GM23338 (cell line): ENCODE results near the gene NCKAP5. TPM values are rescaled to one million over a fixed set of nuclear protein-coding genes. Genes with fewer than 3 reads are reported as not detected.

Experiments used
- ATAC-seq: fragments of 200-7000 bp; cut with Tn5 transposase; 3 replicates; pipeline ENCODE4 v1.9.1; 2020
- DNase-seq: peaks from one replicate; pipeline ENCODE4 v3.0.0-alpha.2; 2015; ENCODE audit warnings: low spot score
- H2AFZ ChIP-seq: fragments of 200-600 bp; sonication (generic); 2 replicates; pipeline ENCODE4 v1.8.0; 2016; ENCODE audit warnings: antibody characterized with exemption, mild to moderate bottlenecking, moderate library complexity
- H3F3A ChIP-seq: fragments of 200-600 bp; sonication (generic); replicated peaks from 2 replicates; pipeline ENCODE4 v1.8.0; 2017; ENCODE audit warnings: antibody characterized with exemption, mixed run types, low read depth
- H3K27ac ChIP-seq: fragments of 200-600 bp; sonication (generic); 2 replicates; pipeline ENCODE4 v1.6.1; 2016; ENCODE audit warnings: low read depth
- H3K27me3 ChIP-seq: fragments of 200-600 bp; sonication (generic); 2 replicates; pipeline ENCODE4 v1.8.0; 2016; ENCODE audit warnings: mild to moderate bottlenecking, mixed run types, moderate library complexity; ENCODE audit not compliant: insufficient read depth
- H3K36me3 ChIP-seq: fragments of 200-600 bp; sonication (generic); 2 replicates; pipeline ENCODE4 v1.8.0; 2016; ENCODE audit warnings: mild to moderate bottlenecking; ENCODE audit not compliant: insufficient read depth
- H3K4me1 ChIP-seq: fragments of 200-600 bp; sonication (generic); 2 replicates; pipeline ENCODE4 v1.8.0; 2016; ENCODE audit warnings: mild to moderate bottlenecking, moderate library complexity; ENCODE audit not compliant: insufficient read depth
- H3K4me2 ChIP-seq: fragments of 200-600 bp; sonication (generic); 2 replicates; pipeline ENCODE4 v1.7.1; 2017; ENCODE audit warnings: mixed run types
- H3K4me3 ChIP-seq: fragments of 200-600 bp; sonication (generic); 2 replicates; pipeline ENCODE4 v1.6.1; 2016; ENCODE audit warnings: mixed run types
- H3K79me2 ChIP-seq: fragments of 200-600 bp; sonication (generic); replicated peaks from 2 replicates; pipeline ENCODE4 v1.8.0; 2017; ENCODE audit warnings: mild to moderate bottlenecking; ENCODE audit not compliant: insufficient read depth
- H3K9me2 ChIP-seq: fragments of 200-600 bp; sonication (generic); 2 replicates; pipeline ENCODE4 v1.8.0; 2017; ENCODE audit not compliant: insufficient read depth
- H4K20me1 ChIP-seq: fragments of 200-600 bp; sonication (generic); replicated peaks from 2 replicates; pipeline ENCODE4 v1.8.0; 2017; ENCODE audit warnings: mild to moderate bottlenecking; ENCODE audit not compliant: insufficient read depth
- H3K27ac Mint-ChIP-seq: 2 replicates; pipeline ENCODE4 v1.8.0; 2020; ENCODE audit warnings: inconsistent platforms, mild to moderate bottlenecking, moderate library complexity, mixed read lengths
- H3K27me3 Mint-ChIP-seq: 3 replicates; pipeline ENCODE4 v1.8.0; 2022; ENCODE audit warnings: low read depth, mild to moderate bottlenecking, moderate library complexity, mixed read lengths, inconsistent platforms; ENCODE audit not compliant: insufficient read depth, poor library complexity
- H3K36me3 Mint-ChIP-seq: 3 replicates; pipeline ENCODE4 v1.8.0; 2021; ENCODE audit warnings: low read depth, mild to moderate bottlenecking, inconsistent platforms, moderate library complexity, mixed read lengths
- H3K4me1 Mint-ChIP-seq: 3 replicates; pipeline ENCODE4 v1.8.0; 2020; ENCODE audit warnings: mild to moderate bottlenecking, inconsistent platforms, mixed read lengths
- H3K4me3 Mint-ChIP-seq: 3 replicates; pipeline ENCODE4 v1.8.0; 2021; ENCODE audit warnings: moderate library complexity, mild to moderate bottlenecking, inconsistent platforms, mixed read lengths
- H3K9me3 Mint-ChIP-seq: 3 replicates; pipeline ENCODE4 v1.8.0; 2020; ENCODE audit warnings: moderate library complexity, mild to moderate bottlenecking, inconsistent platforms, mixed read lengths
- CREB1 ChIP-seq: fragments of 250-450 bp; sonication (Bioruptor Pico); IDR thresholded peaks from 2 replicates; pipeline ENCODE4 v1.5.0; 2020; ENCODE audit warnings: low read depth, mild to moderate bottlenecking, moderate library complexity
- EZH2 ChIP-seq: fragments of 200-600 bp; sonication (generic); IDR thresholded peaks from one replicate; pipeline ENCODE4 v1.8.0; 2017; ENCODE audit warnings: antibody characterized with exemption, mild to moderate bottlenecking, low read depth; ENCODE audit not compliant: unreplicated experiment
- JUNB ChIP-seq: IDR thresholded peaks from one replicate; pipeline ENCODE4 v1.6.1; 2016; ENCODE audit warnings: antibody characterized with exemption; ENCODE audit not compliant: unreplicated experiment
- NANOG ChIP-seq: IDR thresholded peaks from 2 replicates; pipeline ENCODE4 v1.6.1; 2016; ENCODE audit warnings: antibody characterized with exemption, borderline replicate concordance
- POLR2AphosphoS5 ChIP-seq: IDR thresholded peaks from 2 replicates; pipeline ENCODE4 v1.6.1; 2016; ENCODE audit warnings: antibody characterized with exemption, low read depth
- REST ChIP-seq: IDR thresholded peaks from one replicate; pipeline ENCODE4 v1.6.1; 2018; ENCODE audit warnings: antibody characterized with exemption; ENCODE audit not compliant: unreplicated experiment
- polyA plus RNA-seq: library from polyadenylated mRNA; unstranded; fragments of >200 nt; fragmentation: Nextera tagmentation; extraction: Ambion mirVana; gene quantifications from 2 replicates; pipeline ENCODE4 v1.2.1, GENCODE V29; 2016
- total RNA-seq: library from RNA; depleted of rRNA; stranded (reverse); fragments of >200 nt; shearing (Covaris generic); gene quantifications from 2 replicates; pipeline ENCODE4 v1.2.3, GENCODE V29; 2014
- TF ChIP-seq, protein P1 (sequence below): fragments of 250-450 bp; sonication (Bioruptor Pico); IDR thresholded peaks from 2 replicates; pipeline ENCODE4 v1.5.0; 2020; ENCODE audit warnings: mild to moderate bottlenecking, moderate library complexity

The NCKAP5 gene
- total and polyA plus RNA-seq, 2 experiments from 2014 or later = 0.34 to 0.73 TPM

DNA sequence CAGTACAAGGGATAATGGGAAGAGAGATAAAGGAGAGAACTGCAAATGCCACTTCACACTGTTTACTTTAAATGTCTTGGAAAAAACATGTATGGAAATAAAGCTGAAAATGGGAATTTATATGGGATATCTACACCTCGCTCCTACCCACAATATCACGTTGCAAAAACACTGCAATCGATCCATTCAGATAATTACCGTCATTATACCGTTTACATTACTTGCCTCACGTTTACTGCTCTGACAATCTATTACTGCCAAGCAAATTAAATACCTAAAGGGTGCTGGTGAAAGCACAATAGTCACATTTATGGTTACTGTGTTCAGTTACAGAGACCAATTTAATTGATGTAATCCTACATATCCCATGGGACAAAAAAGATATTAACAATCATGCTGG, 683.6 kb downstream of the NCKAP5 start (continued):
- TF ChIP-seq, protein P1, sequence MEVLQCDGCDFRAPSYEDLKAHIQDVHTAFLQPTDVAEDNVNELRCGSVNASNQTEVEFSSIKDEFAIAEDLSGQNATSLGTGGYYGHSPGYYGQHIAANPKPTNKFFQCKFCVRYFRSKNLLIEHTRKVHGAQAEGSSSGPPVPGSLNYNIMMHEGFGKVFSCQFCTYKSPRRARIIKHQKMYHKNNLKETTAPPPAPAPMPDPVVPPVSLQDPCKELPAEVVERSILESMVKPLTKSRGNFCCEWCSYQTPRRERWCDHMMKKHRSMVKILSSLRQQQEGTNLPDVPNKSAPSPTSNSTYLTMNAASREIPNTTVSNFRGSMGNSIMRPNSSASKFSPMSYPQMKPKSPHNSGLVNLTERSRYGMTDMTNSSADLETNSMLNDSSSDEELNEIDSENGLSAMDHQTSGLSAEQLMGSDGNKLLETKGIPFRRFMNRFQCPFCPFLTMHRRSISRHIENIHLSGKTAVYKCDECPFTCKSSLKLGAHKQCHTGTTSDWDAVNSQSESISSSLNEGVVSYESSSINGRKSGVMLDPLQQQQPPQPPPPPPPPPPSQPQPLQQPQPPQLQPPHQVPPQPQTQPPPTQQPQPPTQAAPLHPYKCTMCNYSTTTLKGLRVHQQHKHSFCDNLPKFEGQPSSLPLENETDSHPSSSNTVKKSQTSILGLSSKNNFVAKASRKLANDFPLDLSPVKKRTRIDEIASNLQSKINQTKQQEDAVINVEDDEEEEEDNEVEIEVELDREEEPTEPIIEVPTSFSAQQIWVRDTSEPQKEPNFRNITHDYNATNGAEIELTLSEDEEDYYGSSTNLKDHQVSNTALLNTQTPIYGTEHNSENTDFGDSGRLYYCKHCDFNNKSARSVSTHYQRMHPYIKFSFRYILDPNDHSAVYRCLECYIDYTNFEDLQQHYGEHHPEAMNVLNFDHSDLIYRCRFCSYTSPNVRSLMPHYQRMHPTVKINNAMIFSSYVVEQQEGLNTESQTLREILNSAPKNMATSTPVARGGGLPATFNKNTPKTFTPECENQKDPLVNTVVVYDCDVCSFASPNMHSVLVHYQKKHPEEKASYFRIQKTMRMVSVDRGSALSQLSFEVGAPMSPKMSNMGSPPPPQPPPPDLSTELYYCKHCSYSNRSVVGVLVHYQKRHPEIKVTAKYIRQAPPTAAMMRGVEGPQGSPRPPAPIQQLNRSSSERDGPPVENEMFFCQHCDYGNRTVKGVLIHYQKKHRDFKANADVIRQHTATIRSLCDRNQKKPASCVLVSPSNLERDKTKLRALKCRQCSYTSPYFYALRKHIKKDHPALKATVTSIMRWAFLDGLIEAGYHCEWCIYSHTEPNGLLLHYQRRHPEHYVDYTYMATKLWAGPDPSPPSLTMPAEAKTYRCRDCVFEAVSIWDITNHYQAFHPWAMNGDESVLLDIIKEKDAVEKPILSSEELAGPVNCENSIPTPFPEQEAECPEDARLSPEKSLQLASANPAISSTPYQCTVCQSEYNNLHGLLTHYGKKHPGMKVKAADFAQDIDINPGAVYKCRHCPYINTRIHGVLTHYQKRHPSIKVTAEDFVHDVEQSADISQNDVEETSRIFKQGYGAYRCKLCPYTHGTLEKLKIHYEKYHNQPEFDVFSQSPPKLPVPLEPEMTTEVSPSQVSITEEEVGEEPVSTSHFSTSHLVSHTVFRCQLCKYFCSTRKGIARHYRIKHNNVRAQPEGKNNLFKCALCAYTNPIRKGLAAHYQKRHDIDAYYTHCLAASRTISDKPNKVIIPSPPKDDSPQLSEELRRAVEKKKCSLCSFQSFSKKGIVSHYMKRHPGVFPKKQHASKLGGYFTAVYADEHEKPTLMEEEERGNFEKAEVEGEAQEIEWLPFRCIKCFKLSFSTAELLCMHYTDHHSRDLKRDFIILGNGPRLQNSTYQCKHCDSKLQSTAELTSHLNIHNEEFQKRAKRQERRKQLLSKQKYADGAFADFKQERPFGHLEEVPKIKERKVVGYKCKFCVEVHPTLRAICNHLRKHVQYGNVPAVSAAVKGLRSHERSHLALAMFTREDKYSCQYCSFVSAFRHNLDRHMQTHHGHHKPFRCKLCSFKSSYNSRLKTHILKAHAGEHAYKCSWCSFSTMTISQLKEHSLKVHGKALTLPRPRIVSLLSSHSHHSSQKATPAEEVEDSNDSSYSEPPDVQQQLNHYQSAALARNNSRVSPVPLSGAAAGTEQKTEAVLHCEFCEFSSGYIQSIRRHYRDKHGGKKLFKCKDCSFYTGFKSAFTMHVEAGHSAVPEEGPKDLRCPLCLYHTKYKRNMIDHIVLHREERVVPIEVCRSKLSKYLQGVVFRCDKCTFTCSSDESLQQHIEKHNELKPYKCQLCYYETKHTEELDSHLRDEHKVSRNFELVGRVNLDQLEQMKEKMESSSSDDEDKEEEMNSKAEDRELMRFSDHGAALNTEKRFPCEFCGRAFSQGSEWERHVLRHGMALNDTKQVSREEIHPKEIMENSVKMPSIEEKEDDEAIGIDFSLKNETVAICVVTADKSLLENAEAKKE (CRISPR knock-in tag) = no peak
- TF ChIP-seq EZH2 (no peak), POLR2AphosphoS5 (no peak), JUNB (no peak), REST (no peak), NANOG (no peak)

DNA sequence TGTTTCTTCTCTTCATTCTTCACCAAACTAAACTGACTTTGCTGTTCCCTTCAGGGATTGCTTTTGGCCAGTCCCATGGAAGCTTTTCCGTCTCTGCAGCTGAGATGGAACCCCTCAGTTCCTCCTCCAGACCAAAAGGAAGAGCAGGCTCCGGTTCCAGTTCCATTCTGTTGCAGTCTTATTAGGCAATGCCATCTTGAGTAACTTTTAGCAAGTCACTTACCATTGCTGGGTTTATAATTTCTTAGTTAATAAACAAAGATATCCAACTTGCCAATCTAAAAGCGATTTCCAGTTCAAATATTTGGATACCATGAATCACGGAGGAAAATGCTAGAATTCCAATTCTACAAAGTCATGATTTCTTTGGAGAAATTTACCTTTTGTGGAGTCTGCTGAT, 684.0 kb downstream of the NCKAP5 start:
- no peaks in the 10 kb centered on the region for H3K9me2 ChIP-seq
- H3K4me1 Mint-ChIP-seq = no peaks in the 10 kb centered on the region
- no peak for ATAC-seq
- TF ChIP-seq, protein P1 (CRISPR knock-in tag) = no peak
- no peak for TF ChIP-seq CREB1 (CRISPR knock-in tag)

More for the DNA sequence above, 684.0 kb downstream of the NCKAP5 start:
- no peak overlapping the region for H3K27ac ChIP-seq
- peaks cover 13% of the 10 kb centered on the region; the same call in 2 of the 3 replicates for H3K9me3 Mint-ChIP-seq
- no peak overlapping the region for H3K4me3 Mint-ChIP-seq
- H3K79me2 ChIP-seq = no peaks in the 10 kb centered on the region
- DNase-seq = no peak
- no peaks in the 10 kb centered on the region for H3K27me3 ChIP-seq
- 0 out of 2 replicates have a peak, but pooled peaks cover 5% of the 10 kb centered on the region for H3K36me3 ChIP-seq
- H3K4me2 ChIP-seq = no peak overlapping the region
- no peak overlapping the region for H3K4me3 ChIP-seq
- no peaks in the 10 kb centered on the region for H4K20me1 ChIP-seq
- peaks cover 3% of the 10 kb centered on the region for H3K27me3 Mint-ChIP-seq
- no peaks in the 10 kb centered on the region for H3F3A ChIP-seq
- no peak overlapping the region; the same call in 1 of the 2 replicates for H2AFZ ChIP-seq
- no peaks in the 10 kb centered on the region for H3K4me1 ChIP-seq
- no peak overlapping the region for H3K27ac Mint-ChIP-seq
- peaks cover 3% of the 10 kb centered on the region; the same call in 1 of the 3 replicates for H3K36me3 Mint-ChIP-seq
